Activated CD4-positive, alpha-beta T cell treated with anti-CD3 and anti-CD28 coated beads, Interleukin-2, amount 50 U/mL, for 48 hours (primary cell): ENCODE results near the gene LIPE.
"Not testable (repeated sequence)": the region's sequence is repeated elsewhere in the genome, so short reads cannot be mapped to it uniquely, and the experiment has no call there.

Experiments
- DNase-seq, 2 experiments: peaks; one replicate each; pipeline ENCODE4 v3.0.0-alpha.2; 2020

The LIPE gene

DNA sequence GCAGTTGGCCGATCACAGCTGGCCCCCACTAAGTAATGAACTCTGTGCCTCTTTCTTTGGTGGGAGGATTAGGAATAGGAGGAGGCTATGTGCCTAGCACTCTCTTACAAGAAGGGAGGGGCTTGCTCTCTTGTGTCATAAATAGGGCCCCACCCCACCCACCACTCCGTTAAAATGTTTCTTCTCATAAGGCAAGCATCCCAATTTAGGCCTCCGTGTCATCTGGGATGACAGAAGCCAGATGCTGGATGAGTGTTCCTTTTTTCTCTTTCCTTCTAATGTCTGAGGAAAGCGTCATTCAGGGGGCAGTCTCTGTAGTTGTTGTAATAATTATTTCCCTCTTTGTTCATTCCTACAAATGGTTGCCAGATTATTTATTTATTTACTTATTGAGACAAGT, at the start of gene LIPE:
Gene LIPE (minus strand): TSS at position 76 of the 400 bp plus-strand sequence. CDS start 239 bp downstream, outside the sequence.
- DNase-seq: no peak

DNA sequence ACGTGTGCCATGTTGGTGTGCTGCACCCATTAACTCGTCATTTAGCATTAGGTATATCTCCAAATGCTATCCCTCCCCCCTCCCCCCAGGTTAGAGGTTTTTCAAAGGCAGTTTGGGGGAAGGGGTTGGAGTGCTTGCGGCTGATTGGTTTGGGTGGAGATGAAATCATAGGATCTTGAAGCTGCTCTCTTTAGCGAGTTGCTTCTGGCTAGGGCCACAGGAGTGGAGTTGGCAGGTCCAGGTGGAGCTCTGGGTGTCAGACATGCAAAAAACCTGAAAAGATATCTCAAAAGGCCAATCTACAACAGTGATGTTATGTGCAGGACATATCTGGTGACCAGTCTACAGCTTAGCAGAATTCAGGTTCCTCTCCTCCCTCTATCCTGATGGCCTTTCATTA, 48.2 kb upstream of the LIPE start:
- DNase-seq: no peak

DNA sequence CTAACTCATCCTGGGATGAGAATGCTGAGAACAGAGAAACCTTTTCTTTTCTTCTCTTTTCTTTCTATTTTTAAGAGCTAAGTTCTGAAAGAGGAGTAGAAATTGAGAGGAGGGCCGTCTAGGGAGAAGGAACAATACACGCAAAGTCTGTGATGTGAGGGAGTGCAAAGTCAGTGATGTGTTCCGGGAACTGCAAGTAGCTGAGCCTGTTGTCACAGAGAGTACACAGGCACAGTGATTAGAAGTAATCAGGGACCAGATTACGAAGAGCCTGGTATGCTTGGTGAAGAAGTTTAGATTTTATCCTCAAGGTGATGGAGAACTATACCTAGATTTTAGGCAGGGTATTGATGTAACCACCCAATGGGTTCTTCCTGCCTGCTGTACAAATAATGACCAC, 47.6 kb upstream of the LIPE start:
- DNase-seq: no peak

DNA sequence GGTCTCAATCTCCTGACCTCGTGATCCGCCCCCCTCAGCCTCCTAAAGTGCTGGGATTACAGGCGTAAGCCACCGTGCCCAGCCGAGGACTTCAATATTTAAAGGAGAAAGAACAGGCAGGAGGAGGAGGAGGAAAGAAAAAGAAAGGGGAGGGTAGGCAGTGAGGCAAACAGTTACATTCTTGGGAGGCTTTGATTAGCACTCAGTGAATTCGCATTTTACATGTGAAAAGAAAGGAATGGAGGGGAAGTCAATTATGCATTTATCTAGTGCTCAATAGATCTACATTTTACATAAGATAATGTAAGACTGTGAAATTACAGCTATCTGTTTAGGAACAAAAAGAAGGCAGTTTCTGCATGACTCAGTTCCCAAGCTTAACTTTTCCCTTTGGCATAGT, 46.5 kb upstream of the LIPE start:
- DNase-seq: no peak

GRCh38 chr19:42472402-42473147, 45.4 kb upstream of the LIPE start:
- DNase-seq: no peak

- no peak for DNase-seq
Measured at GRCh38 chr19:42471554-42472249, 44.5 kb upstream of the LIPE start.

GRCh38 chr19:42469311-42470235, 42.4 kb upstream of the LIPE start:
- peak in 1 of 2 experiments; percentile 4 for DNase-seq

DNA sequence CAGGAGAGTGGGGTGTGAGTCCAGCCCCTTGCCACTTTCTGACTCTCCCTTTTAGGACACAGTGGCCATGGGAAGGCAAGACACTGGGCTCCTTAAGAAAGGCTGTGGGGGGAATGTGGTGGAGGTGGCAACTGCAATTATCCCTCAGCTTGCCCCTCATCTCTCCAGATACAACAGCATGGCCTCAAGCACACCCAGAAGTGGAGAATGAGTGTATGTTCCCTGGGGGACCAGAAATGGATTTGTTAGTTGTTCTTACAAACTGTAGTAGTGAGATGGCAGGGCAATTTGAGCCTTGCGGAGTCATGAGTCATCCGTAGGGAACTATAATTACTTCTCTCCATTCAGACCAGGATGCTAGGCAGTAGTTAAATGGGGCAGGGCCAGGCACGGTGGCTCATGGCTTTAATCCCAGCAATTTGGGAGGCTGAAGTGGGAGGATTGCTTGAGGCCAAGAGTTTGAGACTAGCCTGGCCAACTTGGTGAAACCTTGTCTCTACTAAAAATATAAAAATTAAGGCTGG, 41.1 kb upstream of the LIPE start:
- DNase-seq: no peak

DNA sequence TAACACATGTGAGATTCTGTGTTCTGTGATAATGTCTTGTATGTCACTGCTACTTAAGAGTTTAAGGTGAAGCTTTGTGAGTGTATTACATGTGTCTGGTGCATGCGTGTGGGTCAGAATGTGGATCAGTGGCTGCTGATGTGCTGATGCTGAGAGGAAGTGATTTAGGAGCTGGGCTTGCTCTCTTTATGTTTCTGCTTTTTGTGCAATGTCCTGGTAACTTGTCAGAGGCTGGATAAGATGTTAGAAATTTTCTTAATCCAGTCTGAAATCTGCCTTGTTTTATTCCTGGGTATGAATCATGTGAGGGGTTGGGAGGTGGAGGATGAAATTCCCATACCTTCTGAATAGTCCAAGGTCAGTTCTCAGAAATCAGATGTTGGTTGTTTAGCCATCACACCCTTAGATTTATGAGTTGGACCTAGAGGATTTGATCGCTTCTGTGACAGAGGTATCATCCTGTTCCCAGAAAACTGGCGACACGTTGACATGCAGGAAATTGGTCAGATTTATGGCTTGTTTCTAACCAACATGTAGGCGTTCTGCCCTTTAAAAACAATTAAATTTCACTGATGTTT, 40.1 kb upstream of the LIPE start:
- no peak for DNase-seq

- no peak for DNase-seq
Measured at GRCh38 chr19:42466521-42467182, 39.5 kb upstream of the LIPE start.

GRCh38 chr19:42465827-42466280, 38.7 kb upstream of the LIPE start:
- DNase-seq: no peak

GRCh38 chr19:42461700-42462324, 34.6 kb upstream of the LIPE start:
- DNase-seq: no peak

- DNase-seq: not testable (repeated sequence)
Measured at GRCh38 chr19:42461231-42461630, 34.0 kb upstream of the LIPE start.

GRCh38 chr19:42459926-42460325, 32.7 kb upstream of the LIPE start:
- no peak for DNase-seq

DNA sequence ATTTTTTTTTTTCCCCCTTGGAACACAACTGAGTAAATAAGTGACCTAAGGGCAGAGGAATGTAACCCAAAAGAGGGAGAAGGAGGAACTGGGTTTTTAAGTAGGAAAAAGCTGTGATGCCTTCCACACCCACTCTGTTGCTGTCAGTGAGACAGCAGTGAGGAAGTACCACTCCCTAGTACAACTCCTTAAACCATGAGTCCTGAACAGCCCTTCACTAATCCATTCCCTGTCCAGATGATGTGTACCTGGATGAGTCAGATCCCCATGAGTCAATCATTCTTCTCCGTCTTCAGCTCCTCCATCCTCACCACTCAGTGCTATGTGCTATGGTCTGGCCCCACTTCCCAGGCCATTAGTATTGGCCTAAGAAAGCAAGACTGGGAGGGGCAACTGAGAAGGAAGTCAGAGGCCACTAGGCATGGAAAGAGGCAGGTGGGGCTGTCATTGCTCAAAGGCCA, 28.5 kb upstream of the LIPE start:
- no peak for DNase-seq

- DNase-seq: no peak
Measured at GRCh38 chr19:42455086-42455485, 27.9 kb upstream of the LIPE start.

DNA sequence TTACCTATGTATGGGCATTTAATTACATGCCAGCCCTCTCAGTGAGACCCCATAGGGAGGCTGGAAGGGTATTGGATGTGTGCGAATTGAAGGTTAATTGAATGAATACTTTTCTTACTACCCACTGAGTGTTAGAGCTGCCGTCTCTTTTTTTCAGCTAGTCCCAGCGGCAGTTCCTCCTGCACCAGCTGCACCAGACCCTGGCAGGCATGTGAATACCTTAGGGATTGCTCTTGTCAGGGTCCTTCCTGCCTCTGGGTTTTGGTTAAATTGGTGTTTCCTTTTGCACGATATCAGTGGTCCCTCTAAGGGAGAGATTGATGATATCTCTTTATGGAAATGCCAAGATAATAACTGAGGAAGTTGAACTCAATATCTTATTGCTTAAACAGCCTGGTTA, 25.4 kb upstream of the LIPE start:
- no peak for DNase-seq

GRCh38 chr19:42450314-42450934, 23.2 kb upstream of the LIPE start:
- DNase-seq: peak; percentile 64 to 76

GRCh38 chr19:42448306-42448705, 21.1 kb upstream of the LIPE start:
- not testable (repeated sequence) for DNase-seq

DNA sequence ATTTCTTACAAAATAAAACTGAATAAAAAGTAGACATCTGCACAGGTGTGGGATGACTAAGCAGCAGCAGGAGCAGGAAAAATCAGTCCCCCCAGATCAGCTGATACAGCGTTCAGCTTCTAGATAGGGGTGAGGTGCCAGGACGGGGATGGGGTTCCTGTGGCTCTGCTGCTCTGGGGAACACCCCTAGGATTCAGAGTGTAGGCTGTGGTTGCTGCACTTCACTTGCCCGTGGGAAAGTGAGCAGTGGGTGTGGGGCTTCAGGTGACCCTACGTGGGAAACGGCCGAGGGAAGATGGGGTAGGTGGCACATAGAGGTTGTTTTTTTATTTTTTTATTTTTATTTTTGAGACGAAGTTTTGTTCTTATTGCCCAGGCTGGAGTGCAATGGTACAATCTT, 18.8 kb upstream of the LIPE start:
- no peak for DNase-seq

- no peak for DNase-seq
Measured at GRCh38 chr19:42443944-42444398, 16.8 kb upstream of the LIPE start.
